NOMO-1 treated with DMSO at 0.1 percent for 48 hours (cell line): ENCODE results near the gene GFER.
"Not testable (repeated sequence)": the region's sequence is repeated elsewhere in the genome, so short reads cannot be mapped to it uniquely, and the experiment has no call there.

ENCODE experiments used
- DNase-seq: peaks from one replicate; lab custom pipeline; 2025; ENCODE audit not compliant: unreplicated experiment; lab: John Stamatoyannopoulos, UW

Gene GFER

DNA sequence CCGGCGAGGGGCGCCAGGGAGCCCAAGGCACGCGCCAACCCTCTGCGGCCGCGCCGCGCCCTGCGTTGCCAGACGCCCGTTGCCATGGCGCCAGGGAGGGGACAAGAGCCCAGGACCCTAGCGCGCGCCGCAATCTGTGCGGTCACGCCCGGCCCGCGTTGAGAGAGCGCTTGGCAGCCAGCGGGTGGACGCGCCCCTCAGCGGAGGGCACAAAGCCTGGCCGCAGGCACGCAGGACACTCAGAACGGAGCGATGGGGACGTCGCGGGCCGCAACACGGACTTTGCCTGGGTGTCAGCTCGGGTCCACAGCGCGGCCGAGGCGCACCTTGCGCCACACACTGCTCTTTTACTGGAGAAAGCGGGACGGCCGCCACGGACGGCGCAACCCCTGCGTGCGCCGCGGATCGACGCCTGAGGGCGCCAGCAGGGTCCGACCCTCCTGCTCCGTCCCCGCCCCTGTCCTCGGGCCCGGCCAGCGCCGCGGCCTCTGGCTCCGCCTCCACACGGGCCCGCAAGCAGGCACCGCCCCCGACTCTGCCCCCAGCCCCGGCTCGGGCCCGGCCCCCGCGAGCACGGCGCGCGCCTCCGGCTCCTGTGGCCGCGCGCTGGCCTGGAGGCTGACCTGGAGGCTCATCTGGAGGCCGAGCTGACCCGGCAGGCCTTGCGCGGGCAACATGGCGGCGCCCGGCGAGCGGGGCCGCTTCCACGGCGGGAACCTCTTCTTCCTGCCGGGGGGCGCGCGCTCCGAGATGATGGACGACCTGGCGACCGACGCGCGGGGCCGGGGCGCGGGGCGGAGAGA, at the start of gene GFER:
Gene GFER, plus strand, starts transcription at position 650 of the 803 bp plus-strand sequence. Its CDS starts 26 bp downstream, at position 676.
- peak; percentile 86 for DNase-seq

DNA sequence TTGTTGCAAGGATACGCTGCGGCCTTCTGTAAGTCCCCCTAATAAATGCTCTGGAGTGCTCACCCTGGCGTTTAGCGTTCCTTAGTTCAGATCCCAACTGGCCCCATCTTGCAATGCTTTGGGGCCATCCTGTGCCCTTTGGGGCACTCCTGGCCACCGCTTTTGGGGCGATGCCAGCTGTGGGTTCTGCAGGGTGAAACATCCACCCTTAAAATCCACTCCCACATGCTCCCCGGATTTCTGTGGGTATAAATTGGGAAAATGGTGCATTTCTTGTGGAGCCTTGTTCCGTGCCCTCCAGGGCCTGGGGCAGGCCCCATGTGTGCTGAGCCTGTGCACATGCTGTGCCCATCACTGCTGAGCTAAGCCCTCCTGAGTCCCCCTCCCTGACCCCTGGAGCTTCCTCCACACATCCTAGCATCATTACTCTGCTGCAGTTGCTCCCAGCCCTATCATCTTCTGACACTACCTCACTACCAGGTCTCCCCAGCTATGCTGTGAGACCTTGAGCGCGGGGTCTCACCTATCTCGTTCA, 47.0 kb upstream of the GFER start:
- DNase-seq = no peak

DNA sequence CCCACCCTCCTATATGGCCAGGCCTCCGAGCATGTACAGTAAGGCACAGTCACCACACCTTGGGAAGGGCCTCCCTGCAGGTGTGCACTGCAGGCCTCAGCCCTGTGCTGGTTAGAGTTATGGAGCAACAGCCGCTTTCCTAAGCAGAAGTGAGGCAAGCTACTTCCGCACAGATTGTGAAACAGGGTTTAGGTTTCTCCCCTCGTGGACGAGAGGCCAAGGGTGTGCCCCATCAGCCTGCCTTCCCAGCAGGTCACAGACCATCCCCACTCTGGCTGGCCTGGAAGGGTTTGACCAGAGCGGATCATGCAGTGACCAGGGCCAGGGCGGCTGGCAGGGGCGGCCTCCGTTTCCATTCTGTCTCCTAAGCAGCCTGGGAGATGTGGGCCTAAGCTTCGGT, 45.7 kb upstream of the GFER start:
- DNase-seq = peak; percentile 91

DNA sequence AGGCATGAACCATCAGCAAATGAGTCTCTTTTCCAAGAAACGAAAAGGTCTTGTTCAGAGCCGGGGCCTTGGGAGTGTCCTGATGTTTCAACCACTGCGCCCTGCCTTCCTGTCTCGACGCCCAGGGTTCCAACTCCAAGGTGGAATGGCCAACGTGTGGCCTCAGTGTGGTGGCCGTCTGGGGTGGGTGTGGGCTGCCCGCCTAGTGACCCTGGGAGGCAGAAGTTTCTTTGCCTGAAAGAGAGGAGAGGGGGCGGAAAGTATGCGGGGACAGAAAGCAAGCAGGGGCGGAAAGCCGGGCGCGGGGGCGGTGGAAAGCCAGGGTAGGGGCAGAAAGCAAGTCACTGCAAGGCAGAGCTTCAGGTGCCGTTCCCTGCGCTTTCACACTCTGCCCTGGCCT, 45.1 kb upstream of the GFER start:
- no peak for DNase-seq

DNA sequence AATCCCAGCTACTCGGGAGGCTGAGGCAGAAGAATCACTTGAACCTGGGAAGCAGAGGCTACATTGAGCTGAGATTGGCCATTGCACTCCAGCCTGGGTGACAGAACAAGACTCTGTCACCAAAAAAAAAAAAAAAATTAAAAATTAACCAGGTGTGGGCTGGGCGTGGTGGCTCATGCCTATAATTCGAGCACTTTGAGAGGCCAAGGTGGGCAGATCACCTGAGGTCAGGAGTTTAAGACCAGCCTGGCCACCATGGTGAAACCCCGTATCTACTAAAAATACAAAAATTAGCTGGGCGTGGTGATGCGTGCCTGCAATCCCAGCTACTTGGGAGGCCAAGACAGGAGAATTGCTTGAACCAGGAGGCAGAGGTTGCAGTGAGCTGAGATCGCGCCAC, 44.2 kb upstream of the GFER start:
- DNase-seq = not testable (repeated sequence)

DNA sequence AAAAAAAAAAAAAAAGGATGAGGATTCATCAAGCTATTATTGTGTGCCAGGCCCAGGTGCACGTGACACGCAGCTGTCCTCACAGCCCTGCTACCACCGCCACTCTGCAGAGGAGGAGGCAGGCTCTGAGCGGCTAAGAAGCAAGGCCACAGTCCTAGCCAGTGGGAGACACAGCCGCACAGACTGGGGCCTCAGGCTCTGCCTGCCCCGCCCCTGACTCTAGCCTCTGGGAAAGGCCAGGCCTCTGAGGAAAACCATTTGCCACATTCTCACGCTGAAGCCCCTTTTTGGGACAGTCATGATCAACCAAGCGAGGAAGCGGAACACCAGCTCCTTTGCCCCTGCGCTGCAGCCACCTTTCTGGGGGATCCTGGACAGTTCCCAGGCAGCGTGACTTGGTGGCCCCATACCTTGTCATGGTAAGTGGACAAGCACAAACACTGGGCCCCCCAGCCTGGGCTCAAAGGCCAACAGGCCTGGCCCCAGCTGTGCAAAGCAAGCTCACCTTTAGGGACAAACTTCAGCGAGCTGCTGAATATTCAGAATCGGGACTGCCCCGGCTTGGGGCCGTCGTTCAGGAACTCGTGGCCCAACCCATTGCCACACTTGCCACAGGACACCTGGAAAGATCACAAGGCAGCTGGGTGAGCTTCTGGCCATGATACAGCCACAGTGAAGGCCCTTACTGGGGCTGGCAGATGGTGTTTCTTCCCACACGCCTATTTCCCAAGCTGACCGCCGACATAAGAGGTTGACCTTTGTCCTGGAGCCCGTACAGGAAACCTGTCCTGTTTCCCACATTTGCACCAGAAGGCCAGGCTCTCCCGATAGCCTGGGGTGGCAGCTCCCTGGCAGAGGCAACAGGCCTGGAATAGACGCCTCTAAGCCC, 43.5 kb upstream of the GFER start:
- DNase-seq = no peak

DNA sequence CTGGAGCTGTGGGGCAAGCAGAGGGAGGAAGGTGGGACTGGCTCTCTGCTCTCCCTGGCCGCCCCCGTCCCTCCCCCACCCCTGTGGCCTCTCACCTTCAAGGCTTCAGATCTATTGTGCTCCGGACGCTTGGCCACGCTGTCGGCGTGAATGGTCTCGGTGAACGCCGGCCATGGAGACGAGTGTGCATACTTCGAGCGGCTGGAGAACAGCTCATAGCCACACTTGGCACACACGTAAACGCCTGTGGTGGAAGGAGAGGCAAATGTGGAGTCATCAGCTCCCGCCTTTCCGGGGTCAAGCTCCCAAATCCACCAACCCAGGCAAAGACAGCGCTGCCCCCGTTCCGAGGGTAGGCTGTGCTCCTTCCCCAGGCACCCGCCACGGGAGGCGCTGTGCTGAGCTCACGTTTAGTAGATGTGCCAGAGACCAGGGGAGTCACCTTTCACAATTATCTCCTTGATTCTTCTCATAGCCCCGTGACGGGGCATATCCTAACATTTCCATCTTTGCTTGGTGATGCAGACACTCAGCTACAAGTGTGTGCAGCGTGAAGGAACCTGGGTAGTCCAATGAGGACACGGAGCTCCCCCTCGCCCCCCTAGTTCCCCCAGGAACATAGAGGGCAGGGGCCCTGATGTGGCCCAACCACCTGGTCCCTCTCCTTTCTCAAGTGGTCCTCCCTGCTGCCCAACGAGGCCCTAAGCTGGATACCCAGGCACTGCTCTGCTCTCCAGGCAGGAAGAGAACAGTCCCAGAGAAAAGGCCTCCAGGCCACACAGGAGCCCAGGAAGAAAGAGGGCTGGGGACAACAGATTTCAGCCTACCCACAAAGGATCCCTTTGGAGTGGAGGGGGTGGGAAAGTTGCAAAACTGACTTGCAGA, 42.6 kb upstream of the GFER start:
- peak; percentile 66 for DNase-seq

DNA sequence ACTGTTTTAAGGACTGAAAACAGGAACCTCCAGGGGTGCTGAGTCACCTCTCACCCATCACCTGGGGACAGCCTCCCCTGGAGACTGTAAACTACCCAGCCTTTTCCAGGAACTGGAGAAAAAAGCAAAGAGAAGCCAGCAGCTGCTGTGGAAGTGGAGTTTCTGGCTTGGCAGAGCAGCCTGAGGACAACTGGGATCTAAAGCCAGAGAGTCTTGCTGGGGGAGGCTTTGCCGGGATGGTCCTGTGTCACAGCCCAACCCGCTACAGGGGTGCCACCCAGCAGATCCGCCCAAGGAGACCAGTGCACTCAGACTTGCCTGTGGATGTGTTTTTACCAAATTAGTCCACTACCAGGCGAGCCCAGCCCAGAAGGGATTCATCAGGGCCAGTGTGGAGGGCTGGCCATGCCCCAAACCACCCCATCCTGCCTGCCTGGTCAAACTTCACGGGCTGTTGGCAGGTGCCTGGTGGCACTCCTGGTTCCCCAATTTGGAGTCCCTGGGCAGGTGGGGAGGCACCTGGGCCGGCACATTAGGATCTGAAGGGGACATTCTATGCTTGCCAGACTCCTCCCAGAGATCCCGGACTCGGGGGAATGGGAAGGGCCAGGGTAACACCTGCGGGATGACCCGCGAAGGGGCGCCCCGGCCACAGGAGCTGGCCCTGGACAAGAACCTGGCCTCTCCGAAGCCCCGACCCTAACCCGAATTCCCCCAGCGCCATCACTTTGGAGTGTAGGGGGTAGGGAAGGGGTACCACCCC, 41.8 kb upstream of the GFER start:
- peak; percentile 78 for DNase-seq

DNA sequence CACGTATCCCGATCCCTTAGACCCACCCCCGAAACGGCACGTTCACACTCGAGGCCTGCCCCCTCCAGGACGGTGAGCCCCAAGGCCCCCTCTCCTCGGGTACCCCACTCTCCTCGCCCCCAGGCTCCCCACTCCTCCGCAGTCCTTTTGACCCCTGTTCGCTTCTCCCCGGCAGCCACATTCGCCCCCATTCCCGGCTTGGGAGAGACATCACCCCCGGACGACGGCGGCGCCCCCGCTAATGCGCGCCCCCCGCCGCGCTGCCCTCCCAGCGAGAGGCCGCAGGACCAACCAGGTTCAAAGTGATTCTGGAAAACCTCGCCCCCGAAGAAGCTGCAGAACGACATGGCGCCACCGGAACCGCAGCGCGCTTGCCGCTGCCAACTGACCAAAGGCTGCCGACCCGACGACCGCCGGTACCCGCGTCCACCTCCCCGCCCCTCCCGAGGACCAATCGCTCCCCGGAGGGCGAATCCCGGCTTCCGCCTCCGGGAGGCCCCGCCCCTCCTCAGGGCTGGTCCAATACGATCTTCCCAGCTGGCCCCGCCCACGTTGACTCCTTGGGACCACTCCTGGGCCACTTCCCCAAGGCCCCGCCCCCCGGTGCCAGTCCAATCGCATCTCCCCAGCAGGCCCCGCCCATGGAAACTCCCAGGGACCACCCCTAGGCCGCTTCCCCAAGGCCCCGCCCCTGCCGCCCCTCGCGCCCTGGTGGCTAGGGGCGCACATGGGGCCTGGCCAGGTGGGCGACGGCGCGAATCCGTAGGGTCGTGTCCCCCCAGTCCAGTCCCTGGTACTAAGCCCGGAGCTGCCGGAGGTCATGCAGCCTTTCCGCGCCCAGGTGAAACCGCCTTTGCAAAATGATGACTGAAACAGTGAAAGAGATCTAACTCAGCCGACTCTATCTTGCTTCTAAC, 40.9 kb upstream of the GFER start, which contains the start of gene MSRB1:
Gene MSRB1, minus strand, starts transcription at position 390 of the 917 bp plus-strand sequence. Its CDS starts 43 bp downstream, at position 347.
- DNase-seq = peak; percentile 99

DNA sequence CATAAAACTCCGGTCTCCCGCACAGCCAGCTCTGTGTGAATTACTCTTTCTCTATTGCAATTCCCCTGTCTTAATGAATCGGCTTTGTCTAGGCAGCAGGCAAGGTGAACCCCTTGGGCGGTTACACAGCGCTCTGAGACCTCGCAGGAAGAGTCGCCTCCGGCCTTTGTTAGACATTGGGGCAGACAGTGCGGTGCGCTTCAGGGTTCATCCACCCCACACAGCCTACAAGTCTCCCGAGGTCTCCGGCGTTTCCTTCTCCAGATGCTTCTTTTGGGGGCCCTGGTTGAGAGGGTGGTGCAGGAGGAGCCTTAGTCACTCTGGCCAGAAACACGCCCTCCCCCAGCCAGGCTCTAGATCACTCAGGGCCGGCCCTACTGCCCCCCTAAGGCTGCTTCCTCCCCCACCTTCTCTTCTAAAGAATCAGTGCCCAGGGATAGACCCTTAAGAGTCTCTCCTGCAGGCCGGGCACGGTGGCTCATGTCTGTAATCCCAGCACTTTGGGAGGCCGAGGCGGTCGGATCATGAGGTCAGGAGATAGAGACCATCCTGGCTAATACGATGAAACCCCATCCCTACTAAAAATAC, 39.3 kb upstream of the GFER start:
- DNase-seq = no peak

DNA sequence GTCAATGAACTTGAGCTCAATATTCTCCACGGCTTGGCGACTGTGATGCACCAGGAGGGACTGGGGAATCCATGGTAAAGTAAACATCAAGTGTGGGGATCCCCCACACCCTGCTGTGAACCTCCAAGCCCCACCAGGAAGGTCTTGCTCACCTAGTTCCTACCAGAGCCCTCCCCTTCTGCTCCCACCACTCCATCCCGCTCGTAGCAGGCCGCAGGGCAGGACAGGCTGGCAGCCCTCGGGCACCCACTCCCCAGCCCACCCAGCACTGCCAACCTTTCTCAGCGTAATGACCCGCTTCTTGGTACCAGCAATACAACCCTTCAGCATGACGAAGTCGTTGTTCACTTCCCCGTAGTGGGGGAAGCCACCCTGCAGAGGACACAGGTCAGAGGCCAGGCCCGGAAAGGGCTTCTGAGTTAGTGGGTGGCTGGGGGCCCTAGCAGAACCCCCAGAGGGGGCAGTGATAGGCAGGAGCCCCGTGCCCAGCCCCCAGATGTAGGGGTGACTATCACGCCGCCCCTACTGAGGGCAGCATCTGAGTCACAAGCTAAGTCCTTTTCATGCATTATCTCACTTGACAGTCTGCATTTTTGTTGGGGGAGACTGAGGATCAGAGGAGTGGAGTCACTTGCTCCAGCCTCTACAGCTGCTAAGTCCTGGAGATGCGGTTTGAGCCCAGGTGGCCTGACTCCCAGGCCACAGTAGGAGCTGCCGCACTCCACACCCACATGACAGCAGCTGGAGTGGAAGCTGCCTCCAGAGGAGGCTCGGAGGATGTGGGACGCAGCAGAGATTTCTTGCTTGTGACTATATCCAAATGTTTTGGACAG, 38.2 kb upstream of the GFER start:
- no peak for DNase-seq

DNA sequence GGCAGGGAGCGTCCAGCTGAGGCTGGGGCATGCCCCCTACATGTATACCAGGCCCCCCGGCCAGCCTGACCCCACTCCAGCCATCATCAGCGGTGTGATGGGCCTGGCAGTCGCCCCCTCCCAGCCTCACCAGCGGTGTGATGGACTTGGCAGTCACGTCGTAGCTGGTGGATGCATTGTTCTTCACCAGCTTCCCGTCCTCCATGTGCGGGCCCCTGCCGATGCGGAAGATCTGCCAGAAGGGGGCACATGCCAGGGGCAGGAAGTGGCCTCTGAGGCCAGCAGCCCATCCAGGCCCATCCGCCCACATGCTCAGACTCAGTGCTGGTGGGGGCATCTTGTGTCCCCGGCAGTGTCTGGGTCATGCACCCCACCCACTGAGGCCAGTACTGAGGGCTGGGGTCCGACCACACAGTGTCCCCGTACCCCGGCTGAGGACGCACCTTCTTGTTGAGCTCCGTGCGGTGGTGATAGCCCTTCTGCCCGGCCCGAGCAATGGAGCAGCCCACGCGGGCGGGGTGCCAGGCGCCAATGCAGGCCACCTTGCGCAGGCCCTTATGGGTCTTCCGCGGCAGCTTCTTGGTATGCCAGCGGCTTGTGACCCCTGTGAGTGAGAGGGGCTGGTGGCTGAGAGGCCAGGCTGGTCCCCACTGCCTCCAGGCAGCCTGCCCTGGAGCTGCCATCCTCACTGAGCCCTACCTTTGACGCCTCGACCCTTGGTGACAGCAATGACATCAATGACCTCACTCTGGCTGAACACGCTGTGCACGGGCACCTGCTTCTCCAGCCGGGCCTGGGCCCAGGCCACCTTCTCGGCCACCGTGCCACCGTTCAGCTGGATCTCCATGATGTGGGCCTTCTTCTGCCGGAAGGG, 37.3 kb upstream of the GFER start:
- no peak for DNase-seq

DNA sequence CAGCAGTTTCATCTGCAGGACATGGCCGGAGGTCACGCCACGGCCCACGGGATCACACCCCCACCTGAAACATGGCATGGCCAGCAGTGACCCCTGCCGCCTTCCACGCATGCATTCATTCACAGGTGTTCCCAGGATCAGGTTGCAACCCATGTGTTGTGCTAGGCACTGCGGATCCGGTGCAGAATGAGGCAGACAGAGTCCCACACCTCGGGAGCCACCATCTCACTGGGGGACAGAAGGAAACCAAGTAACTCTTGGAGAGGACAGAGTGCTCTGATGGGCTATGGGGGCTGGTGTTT, 36.7 kb upstream of the GFER start:
- DNase-seq = no peak

DNA sequence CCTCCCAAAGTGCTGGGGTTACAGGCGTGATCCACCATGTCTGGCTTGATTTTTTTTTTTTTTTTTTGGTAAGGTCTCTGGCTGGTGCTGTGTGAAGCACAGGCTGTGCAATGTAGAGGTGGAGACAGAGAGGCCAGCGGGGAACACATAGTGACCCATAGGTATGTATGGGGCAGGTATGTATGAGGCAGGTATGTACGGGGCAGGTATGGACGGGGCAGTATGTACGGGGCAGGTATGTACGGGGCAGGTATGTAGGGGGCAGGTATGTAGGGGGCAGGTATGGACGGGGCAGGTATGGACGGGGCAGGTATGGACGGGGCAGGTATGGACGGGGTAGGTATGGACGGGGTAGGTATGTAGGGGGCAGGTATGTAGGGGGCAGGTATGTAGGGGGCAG, 34.5 kb upstream of the GFER start:
- no peak for DNase-seq

DNA sequence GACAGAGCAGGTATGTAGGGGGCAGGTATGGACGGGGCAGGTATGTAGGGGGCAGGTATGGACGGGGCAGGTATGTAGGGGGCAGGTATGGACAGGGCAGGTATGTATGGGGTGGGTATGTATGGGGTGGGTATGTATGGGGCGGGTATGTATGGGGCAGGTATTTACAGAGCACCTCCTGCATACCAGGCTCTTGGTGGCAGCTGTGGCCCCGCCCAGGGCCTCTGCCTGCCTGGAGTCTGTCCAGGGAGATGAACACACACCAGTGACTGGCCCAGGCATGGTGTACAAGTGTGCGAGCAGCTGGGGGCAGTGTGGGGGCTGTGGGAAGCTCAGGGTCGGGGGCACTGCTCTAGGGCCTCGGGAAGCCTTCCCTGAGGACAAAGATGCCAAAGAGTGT, 33.9 kb upstream of the GFER start:
- no peak for DNase-seq

DNA sequence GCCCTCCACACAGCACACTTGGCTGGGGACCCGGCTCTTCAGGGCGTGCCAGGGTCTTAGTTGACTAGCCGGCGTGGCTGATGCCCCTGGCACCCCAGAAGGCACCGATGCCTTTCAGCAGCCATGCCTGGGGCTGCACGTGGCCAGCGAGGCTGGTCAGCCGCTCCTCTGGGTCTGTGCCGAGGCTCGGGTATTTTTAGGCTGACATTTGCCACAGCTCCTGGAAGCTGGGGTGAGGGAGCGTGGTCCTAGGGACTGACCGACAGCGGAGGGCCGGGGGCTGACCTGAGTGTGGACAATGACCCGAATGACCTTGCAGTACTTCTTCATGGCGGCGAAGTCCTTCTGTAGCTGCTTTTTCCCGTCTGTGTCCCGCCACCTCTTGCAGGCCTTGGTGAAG, 33.4 kb upstream of the GFER start:
- DNase-seq = no peak

DNA sequence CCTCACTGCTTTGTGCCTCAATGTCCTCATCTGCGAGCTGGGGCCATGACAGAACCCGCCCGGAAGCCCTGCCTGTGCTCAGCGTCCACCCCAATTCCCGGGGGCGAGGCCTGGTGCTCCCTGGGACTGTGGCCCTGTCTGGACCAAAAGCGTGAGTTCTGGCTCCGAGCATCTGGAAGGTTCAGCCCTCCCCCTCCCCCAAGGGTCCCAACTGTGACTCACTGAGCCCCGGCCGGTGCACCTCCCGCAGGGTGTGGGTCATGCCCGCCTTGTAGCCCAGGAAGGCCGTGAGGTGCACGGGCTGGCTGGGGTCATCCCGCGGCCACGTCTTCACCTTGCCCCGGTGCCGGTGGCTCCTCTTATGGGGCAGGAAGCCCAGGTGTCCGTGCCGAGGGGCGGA, 30.3 kb upstream of the GFER start:
- DNase-seq = no peak
